B cell (primary cell): Measurements from ENCODE around the gene CASZ1. TPM values are rescaled to one million over a fixed set of nuclear protein-coding genes. Genes with fewer than 3 reads are reported as not detected.

Experiments
- ATAC-seq: fragments of 200-7000 bp; cut with Tn5 transposase; one replicate; pipeline ENCODE4 v1.10.0; 2021; ENCODE audit warnings: low read depth, mild to moderate bottlenecking, moderate number of reproducible peaks, moderate library complexity
- CTCF ChIA-PET: fragments of 350-600 bp; sonication (Branson Sonifier 250); formaldehyde crosslinking; loops from one replicate; lab custom pipeline; 2021; ENCODE audit warnings: antibody characterized with exemption, inconsistent platforms; lab: Charles Lee
- POLR2A ChIA-PET: fragments of 350-600 bp; sonication (Branson Sonifier 250); formaldehyde crosslinking; loops from one replicate; lab custom pipeline; 2021; ENCODE audit warnings: antibody characterized with exemption; lab: Charles Lee
- DNase-seq: peaks from one replicate; pipeline ENCODE4 v3.0.0; 2013
- H2AFZ ChIP-seq: 2 replicates; pipeline ENCODE4 v1.6.1; 2012; ENCODE audit warnings: mild to moderate bottlenecking, low read depth, low read length; ENCODE audit not compliant: insufficient read depth, poor library complexity, severe bottlenecking
- H3K27ac ChIP-seq, 2 donors: 1 replicate in 1 of 2; 2 replicates in 1 of 2; pipeline ENCODE4 v1.5.1; 2012 to 2013; ENCODE audit warnings: low read length in 2 of 2, mild to moderate bottlenecking in 2 of 2, moderate library complexity in 1 of 2
- H3K27me3 ChIP-seq, 4 experiments: fragments of 200-600 bp in 1 of 4; sonication (generic) in 1 of 4; replicated peaks in 1 of 4; 1 replicate in 2 of 4; 2 replicates in 2 of 4; pipeline versions ENCODE4 v1.6.1 to v1.7.0; 2013 to 2016; ENCODE audit warnings: low read length in 3 of 4, mild to moderate bottlenecking in 2 of 4, mixed read lengths in 1 of 4, moderate library complexity in 1 of 4; ENCODE audit not compliant: insufficient read depth in 4 of 4, control insufficient read depth in 3 of 4; ENCODE audit errors: control extremely low read depth in 1 of 4
- H3K36me3 ChIP-seq, 2 experiments: replicated peaks in 1 of 2; 1 replicate in 1 of 2; 2 replicates in 1 of 2; pipeline versions ENCODE4 v1.6.1 to v1.7.1; 2013; ENCODE audit warnings: low read length in 1 of 2; ENCODE audit not compliant: insufficient read depth in 2 of 2, control insufficient read depth in 1 of 2; ENCODE audit errors: control extremely low read depth in 1 of 2, extremely low read depth in 1 of 2
- H3K4me1 ChIP-seq, 2 donors: fragments of 200-600 bp in 1 of 2; sonication (generic) in 1 of 2; 1 replicate in 1 of 2; 2 replicates in 1 of 2; pipeline versions ENCODE4 v1.5.1 to v1.6.1; 2013 to 2017; ENCODE audit warnings: low read length in 2 of 2; ENCODE audit not compliant: control insufficient read depth in 2 of 2, insufficient read depth in 2 of 2
- H3K4me2 ChIP-seq: replicated peaks from 2 replicates; pipeline ENCODE3; 2012; ENCODE audit warnings: mild to moderate bottlenecking, low read depth, low read length; ENCODE audit not compliant: poor library complexity, severe bottlenecking
- H3K4me3 ChIP-seq, 5 experiments: fragments of 200-600 bp in 1 of 5; sonication (generic) in 1 of 5; 1 replicate in 3 of 5; 2 replicates in 2 of 5; pipeline versions ENCODE4 v1.5.1 to v1.7.0; 2011 to 2016; ENCODE audit warnings: low read length in 4 of 5, mild to moderate bottlenecking in 4 of 5, low read depth in 2 of 5, control low read depth in 1 of 5, moderate library complexity in 1 of 5; ENCODE audit not compliant: insufficient read depth in 1 of 5; ENCODE audit errors: control extremely low read depth in 1 of 5, extremely low read depth in 1 of 5
- H3K79me2 ChIP-seq: fragments of 200-600 bp; sonication (generic); one replicate; pipeline ENCODE4 v1.6.0; 2016; ENCODE audit warnings: low read length; ENCODE audit not compliant: control insufficient read depth, insufficient read depth
- H3K9ac ChIP-seq: fragments of 200-600 bp; sonication (generic); 2 replicates; pipeline ENCODE4 v1.6.1; 2017; ENCODE audit warnings: mild to moderate bottlenecking, low read length, moderate library complexity
- H3K9me3 ChIP-seq, 3 donors: one replicate each; pipeline versions ENCODE4 v1.6.1 to v1.7.1; 2013; ENCODE audit warnings: low read length in 2 of 3; ENCODE audit not compliant: control insufficient read depth in 2 of 3, insufficient read depth in 1 of 3; ENCODE audit errors: control extremely low read depth in 1 of 3
- H4K20me1 ChIP-seq: 2 replicates; pipeline ENCODE4 v1.6.0; 2012; ENCODE audit warnings: mild to moderate bottlenecking, low read length; ENCODE audit not compliant: insufficient read depth, control insufficient read depth, poor library complexity, severe bottlenecking
- H3K27ac Mint-ChIP-seq: one replicate; pipeline ENCODE4 v1.8.0; 2021; ENCODE audit warnings: mixed read lengths
- H3K27me3 Mint-ChIP-seq: one replicate; pipeline ENCODE4 v1.8.0; 2021; ENCODE audit warnings: mixed read lengths
- H3K4me1 Mint-ChIP-seq: one replicate; pipeline ENCODE4 v1.8.0; 2021; ENCODE audit warnings: mixed read lengths
- H3K4me3 Mint-ChIP-seq: one replicate; pipeline ENCODE4 v1.8.0; 2021; ENCODE audit warnings: mixed read lengths
- H3K9me3 Mint-ChIP-seq: one replicate; pipeline ENCODE4 v1.8.0; 2022; ENCODE audit warnings: mixed read lengths; ENCODE audit not compliant: insufficient read depth
- CTCF ChIP-seq: fragments of 200-600 bp; IDR thresholded peaks from one replicate; pipeline ENCODE4 v1.8.0; 2022; ENCODE audit warnings: antibody characterized with exemption, mild to moderate bottlenecking
- EZH2 ChIP-seq: IDR thresholded peaks from 2 replicates; pipeline ENCODE4 v1.6.1; 2012; ENCODE audit warnings: borderline replicate concordance, low read depth, mild to moderate bottlenecking, moderate library complexity, low read length; ENCODE audit not compliant: insufficient read depth, poor library complexity, severe bottlenecking
- WGBS: methylation state at CpG from one replicate; pipeline ENCODE4 v1.1.5; 2013; ENCODE audit warnings: missing lambda C conversion rate; ENCODE audit not compliant: insufficient coverage; 5-methylcytosine and 5-hydroxymethylcytosine counted together
- intact Hi-C: fragments of 100-400 bp; cut with micrococcal nuclease; formaldehyde crosslinking; loops from one replicate; pipeline ENCODE4 v1.10.0; 2022
- polyA minus RNA-seq: library from RNA; depleted of rRNA, polyadenylated mRNA; stranded (reverse); fragments of >200 nt; gene quantifications from 2 replicates; pipeline ENCODE4 v1.2.3, GENCODE V29; 2012
- polyA plus RNA-seq: library from polyadenylated mRNA; depleted of rRNA; stranded (reverse); fragments of >200 nt; gene quantifications from 2 replicates; pipeline ENCODE4 v1.2.3, GENCODE V29; 2012
- total RNA-seq, 2 donors: library from RNA; stranded (reverse); fragments of 120-200 nt in 1 of 2; gene quantifications; 1 replicate in 1 of 2; 2 replicates in 1 of 2; pipeline versions ENCODE4 v1.2.3 to v1.2.4, GENCODE V29; 2013 to 2022

The CASZ1 gene
- total RNA-seq: 27.2 and 30.3 TPM in 2 replicates
- total RNA-seq (2013): 6.3 TPM
- 9.5 and 18.9 TPM in 2 replicates for polyA plus RNA-seq
- 13.7 and 42.5 TPM in 2 replicates for polyA minus RNA-seq

- no peaks in the 10 kb centered on the region for H3K79me2 ChIP-seq
- peak within 1 kb of the TSS; percentile 65 for H3K4me2 ChIP-seq
- ChIA-PET POLR2A (no interaction called here), CTCF (no interaction called here)
- TF ChIP-seq CTCF (no peak), EZH2 (no peak)
- Mint-ChIP-seq H3K9me3 (no peaks in the 10 kb centered on the region), H3K4me3 (peak within 1 kb of the TSS; percentile 16), H3K4me1 (peaks cover 14% of the 10 kb centered on the region), H3K27ac (no peak within 1 kb of the TSS), H3K27me3 (peaks cover 60% of the 10 kb centered on the region)
- no peak within 1 kb of the TSS for H2AFZ ChIP-seq
- intact Hi-C loops: no loop called here
- H4K20me1 ChIP-seq: no peaks in the 10 kb centered on the region
- no peaks in the 10 kb centered on the region for H3K9me3 ChIP-seq
- 1% methylated on average over 70 of the region's 88 CpGs for WGBS
- peaks cover 20 to 21% of the 10 kb centered on the region in 2 donors for H3K4me1 ChIP-seq
- H3K9ac ChIP-seq: no peak within 1 kb of the TSS
- ATAC-seq (no peak), DNase-seq (no peak)
- no peak within 1 kb of the TSS for H3K27ac ChIP-seq
- H3K36me3 ChIP-seq: no peaks in the 10 kb centered on the region
- H3K4me3 ChIP-seq: peak within 1 kb of the TSS in 1 of 5 experiments; percentile 11
- H3K27me3 ChIP-seq: peaks cover 0 to 50% (median 22%) of the 10 kb centered on the region in 4 experiments
Observed at GRCh38 chr1:10796029-10796944, at the start of gene CASZ1. Gene CASZ1, minus strand, starts transcription at chr1:10796646. Its CDS starts 102,757 bp downstream, at chr1:10693889.

GRCh38 chr1:10843697-10844096 lies 47.3 kb upstream of the CASZ1 start:
- no CpG with 5 or more reads among the region's 2 CpGs for WGBS
- H3K4me1 Mint-ChIP-seq: no peaks in the 10 kb centered on the region
- ChIA-PET CTCF (no interaction called here), POLR2A (no interaction called here)
- H3K9me3 Mint-ChIP-seq: peaks cover 2% of the 10 kb centered on the region
- Histone ChIP-seq H4K20me1 (no peaks in the 10 kb centered on the region), H3K79me2 (no peaks in the 10 kb centered on the region), H3K4me1 (no peaks in the 10 kb centered on the region), H3K4me3 (no peak overlapping the region), H3K27ac (no peak overlapping the region), H2AFZ (no peak overlapping the region), H3K27me3 (peaks cover 0 to 11% (median 0%) of the 10 kb centered on the region in 4 experiments), H3K4me2 (no peak overlapping the region), H3K9ac (no peak overlapping the region), H3K36me3 (no peaks in the 10 kb centered on the region), H3K9me3 (peaks cover 0 to 13% (median 7%) of the 10 kb centered on the region in 3 donors)
- ATAC-seq (no peak), DNase-seq (no peak)
- no peak overlapping the region for H3K4me3 Mint-ChIP-seq
- H3K27ac Mint-ChIP-seq: no peak overlapping the region
- TF ChIP-seq CTCF (no peak), EZH2 (no peak)
- intact Hi-C loops: no loop called here
- H3K27me3 Mint-ChIP-seq: peaks cover 36% of the 10 kb centered on the region
